Measurements from ENCODE around the gene RFPL4A.

Gene RFPL4A

DNA sequence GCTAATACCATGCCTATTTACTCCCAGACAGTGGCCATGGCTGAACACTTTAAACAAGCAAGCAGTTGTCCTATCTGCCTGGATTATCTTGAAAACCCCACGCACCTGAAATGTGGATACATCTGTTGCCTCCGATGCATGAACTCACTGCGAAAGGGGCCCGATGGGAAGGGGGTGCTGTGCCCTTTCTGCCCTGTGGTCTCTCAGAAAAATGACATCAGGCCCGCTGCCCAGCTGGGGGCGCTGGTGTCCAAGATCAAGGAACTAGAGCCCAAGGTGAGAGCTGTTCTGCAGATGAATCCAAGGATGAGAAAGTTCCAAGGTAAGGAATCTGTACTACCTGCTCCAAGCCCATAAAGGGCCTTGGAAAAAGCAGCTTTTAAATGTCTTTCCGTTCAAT, 18.6 kb downstream of the RFPL4A start:
- TF ChIP-seq, protein P1, sequence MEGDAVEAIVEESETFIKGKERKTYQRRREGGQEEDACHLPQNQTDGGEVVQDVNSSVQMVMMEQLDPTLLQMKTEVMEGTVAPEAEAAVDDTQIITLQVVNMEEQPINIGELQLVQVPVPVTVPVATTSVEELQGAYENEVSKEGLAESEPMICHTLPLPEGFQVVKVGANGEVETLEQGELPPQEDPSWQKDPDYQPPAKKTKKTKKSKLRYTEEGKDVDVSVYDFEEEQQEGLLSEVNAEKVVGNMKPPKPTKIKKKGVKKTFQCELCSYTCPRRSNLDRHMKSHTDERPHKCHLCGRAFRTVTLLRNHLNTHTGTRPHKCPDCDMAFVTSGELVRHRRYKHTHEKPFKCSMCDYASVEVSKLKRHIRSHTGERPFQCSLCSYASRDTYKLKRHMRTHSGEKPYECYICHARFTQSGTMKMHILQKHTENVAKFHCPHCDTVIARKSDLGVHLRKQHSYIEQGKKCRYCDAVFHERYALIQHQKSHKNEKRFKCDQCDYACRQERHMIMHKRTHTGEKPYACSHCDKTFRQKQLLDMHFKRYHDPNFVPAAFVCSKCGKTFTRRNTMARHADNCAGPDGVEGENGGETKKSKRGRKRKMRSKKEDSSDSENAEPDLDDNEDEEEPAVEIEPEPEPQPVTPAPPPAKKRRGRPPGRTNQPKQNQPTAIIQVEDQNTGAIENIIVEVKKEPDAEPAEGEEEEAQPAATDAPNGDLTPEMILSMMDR (IDR thresholded peaks at IDR 0.05; ENCODE audit: insufficient read depth, low read depth, low read length, missing control alignments): no peak
- H3K4me3 ChIP-seq (ENCODE audit: low read length): no peak overlapping the region
- no peak for DNase-seq (ENCODE audit: low read depth)

GRCh38 chr19:55778331-55778730, 19.4 kb downstream of the RFPL4A start:
- no peak overlapping the region for H3K4me3 ChIP-seq (ENCODE audit: low read length)
- TF ChIP-seq, protein P1 (IDR thresholded peaks at IDR 0.05; ENCODE audit: insufficient read depth, low read depth, low read length, missing control alignments): no peak
- no peak for DNase-seq (ENCODE audit: low read depth)

DNA sequence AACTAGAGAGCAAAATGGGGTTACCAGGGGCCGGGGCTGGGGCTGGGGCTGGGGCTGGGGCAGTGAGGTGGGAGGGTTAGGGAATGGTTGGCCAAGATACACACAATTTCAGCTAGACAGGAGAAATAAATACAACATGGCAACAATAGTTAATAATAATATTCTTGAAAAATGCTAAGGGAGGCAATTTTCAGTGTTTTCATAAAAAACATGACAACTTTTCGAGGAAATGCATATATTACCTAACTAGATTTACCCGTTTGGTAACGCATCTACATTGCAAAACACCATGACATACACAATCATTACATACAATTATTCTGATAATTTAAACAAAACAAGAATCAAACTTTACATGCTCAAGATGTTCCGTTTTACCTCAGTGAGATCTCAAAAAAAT, 22.2 kb downstream of the RFPL4A start:
- TF ChIP-seq, protein P1 (IDR thresholded peaks at IDR 0.05; ENCODE audit: insufficient read depth, low read depth, low read length, missing control alignments): no peak
- H3K4me3 ChIP-seq (ENCODE audit: low read length): no peak overlapping the region
- DNase-seq (ENCODE audit: low read depth): no peak

DNA sequence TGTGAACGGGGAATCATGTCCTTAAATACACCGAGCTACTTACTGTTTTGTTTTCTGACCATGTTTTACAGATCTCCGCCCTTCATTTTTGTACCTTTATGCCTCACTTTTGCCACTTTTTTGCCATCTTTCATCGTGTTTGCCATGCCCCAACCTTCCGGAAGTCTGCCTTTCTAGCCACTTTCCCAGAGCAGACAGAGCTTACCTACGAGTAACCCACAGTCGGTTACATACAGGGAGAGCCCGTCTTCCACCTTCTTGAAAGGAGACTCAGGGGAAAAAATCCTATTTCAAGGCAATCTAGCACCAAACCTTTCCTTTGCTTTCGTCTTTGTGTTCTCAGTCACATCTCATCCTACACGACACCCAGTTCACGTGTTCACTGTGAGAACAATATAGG, 36.1 kb downstream of the RFPL4A start:
- TF ChIP-seq, protein P1 (IDR thresholded peaks at IDR 0.05; ENCODE audit: insufficient read depth, low read depth, low read length, missing control alignments): no peak
- no peak for DNase-seq (ENCODE audit: low read depth)

DNA sequence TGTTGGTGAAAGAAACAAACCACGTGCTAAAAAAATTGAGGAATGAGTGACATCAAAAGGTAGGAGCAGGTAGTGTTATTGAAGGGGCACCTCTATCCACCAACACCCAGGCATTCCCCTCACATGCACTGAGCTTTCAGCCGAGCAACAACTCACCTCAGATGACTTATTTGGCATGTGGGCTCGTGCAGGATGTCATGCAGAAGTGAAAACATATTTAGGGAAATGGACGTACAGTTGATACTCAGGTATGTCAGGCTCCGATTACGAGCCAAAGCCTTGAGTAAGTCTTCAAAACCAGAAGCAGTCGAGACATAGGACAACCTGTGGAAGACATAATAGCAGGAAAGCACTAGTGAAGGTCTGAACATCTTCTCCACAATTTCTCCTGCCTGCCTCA, 42.5 kb downstream of the RFPL4A start:
- TF ChIP-seq, protein P1 (IDR thresholded peaks at IDR 0.05; ENCODE audit: insufficient read depth, low read depth, low read length, missing control alignments): no peak
- no peak for DNase-seq (ENCODE audit: low read depth)
- H3K4me3 ChIP-seq (ENCODE audit: low read length): no peak overlapping the region

More for the DNA sequence above, 36.1 kb downstream of the RFPL4A start:
- no peak overlapping the region for H3K4me3 ChIP-seq (ENCODE audit: low read length)

GRCh38 chr19:55802281-55802680, 43.4 kb downstream of the RFPL4A start:
- no peak overlapping the region for H3K4me3 ChIP-seq (ENCODE audit: low read length)
- TF ChIP-seq, protein P1 (IDR thresholded peaks at IDR 0.05; ENCODE audit: insufficient read depth, low read depth, low read length, missing control alignments): no peak
- DNase-seq (ENCODE audit: low read depth): no peak

GRCh38 chr19:55809381-55810058, 50.6 kb downstream of the RFPL4A start:
- TF ChIP-seq, protein P1 (IDR thresholded peaks at IDR 0.05; ENCODE audit: insufficient read depth, low read depth, low read length, missing control alignments): no peak
- peak; percentile 38 for DNase-seq (ENCODE audit: low read depth)
- H3K4me3 ChIP-seq (ENCODE audit: low read length): no peak overlapping the region

Data from epithelial cell of esophagus (primary cell).